GM18511 (cell line): ENCODE data around the gene CCDC116.
A peak's percentile ranks its signal among the peaks of the same experiment; 100 is the strongest.
"Not testable (repeated sequence)": the region's sequence is repeated elsewhere in the genome, so short reads cannot be mapped to it uniquely, and the experiment has no call there.

Experiments
- ATAC-seq: cut with Tn5 transposase; IDR thresholded peaks from one replicate; pipeline ENCODE4 v1.9.1; 2021; ENCODE audit warnings: mild to moderate bottlenecking, moderate library complexity; ENCODE audit not compliant: unreplicated experiment

CCDC116 gene

DNA sequence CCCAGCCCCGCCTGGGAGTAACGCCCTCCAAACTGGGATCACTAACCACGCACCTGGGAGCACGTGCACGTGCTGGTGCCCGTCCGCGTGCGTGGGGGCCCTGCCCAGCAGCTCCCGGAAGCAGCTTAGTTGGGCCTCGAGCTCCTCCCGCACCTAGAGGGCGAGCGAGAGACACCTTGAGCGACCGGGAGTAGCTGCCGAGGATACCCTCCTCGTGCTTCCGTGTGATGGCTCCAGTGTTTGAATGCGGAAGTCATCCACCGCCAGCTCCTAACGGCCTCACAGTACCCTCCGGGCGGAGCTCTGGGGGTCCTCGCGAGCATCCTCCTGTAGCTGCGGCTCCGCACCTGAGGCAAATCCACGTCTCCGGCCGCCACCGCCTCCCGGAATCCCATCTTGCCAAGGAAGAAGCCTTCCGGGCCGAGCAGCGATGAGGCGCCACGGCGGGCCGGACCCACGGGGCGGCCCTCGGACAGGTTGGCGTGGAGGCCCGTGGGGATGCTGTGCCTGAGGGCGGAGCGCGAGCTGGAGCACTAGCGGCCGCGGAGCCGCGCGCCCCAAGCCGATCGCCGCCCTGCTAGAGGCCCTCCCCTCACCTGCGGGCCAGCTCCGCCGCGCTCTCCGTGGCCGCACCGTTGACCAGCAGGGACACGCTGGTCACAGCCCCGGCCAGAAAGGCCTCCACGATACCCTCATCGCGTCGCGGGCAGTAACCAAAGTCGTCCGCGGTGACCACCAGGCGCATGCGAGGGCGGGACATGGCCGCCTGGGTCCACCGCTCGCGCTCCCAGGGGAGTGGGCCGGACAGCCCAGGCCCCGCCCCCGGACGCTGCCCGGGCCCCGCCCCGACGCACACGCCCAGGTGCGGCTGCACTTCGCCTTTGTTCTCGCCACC, 3.1 kb upstream of the CCDC116 start, which contains the start of gene YDJC:
Gene YDJC, minus strand, starts transcription at position 768 of the 895 bp plus-strand sequence. Its CDS starts 8 bp downstream, at position 760.
- peak; percentile 88 for ATAC-seq

DNA sequence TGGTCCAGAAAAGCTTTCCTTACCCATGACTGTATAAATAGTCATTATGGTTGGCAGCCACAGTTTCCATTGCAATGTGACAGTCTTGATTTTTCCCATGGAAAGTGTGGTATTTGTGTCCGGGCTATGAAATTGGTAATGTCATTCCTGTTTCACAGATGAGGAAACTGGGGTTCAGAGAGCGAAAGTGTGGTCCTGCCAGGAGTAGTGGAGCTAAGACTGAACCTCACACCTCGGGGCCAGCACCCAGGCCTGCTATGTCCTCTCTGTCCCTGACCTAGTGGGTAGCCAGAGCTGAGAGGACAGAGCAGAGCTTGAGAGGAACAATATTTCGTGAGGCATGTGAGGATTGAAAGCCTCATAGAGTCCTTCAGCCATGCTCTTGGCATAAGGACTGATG, 1.5 kb upstream of the CCDC116 start:
- ATAC-seq = no peak

DNA sequence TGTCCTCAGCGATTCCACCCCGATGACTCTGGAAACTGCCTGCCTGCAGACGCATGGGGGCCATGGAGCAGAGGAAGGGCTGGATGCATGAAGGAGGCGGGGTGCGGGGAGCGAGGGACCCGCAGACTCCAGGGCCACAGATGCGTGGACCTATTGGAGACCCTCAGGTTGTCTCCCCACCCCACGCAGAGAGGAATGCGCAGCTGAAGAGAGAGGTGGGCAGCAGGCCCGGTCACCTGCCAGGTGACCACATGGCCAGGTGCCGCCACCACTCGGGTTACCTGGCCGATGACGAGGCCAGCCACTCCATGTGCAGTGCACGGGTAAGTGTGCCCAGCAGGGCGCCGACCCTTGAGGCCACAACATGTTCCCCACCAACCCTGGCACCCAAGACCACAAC, 371 bp downstream of the CCDC116 start:
- no peak for ATAC-seq

DNA sequence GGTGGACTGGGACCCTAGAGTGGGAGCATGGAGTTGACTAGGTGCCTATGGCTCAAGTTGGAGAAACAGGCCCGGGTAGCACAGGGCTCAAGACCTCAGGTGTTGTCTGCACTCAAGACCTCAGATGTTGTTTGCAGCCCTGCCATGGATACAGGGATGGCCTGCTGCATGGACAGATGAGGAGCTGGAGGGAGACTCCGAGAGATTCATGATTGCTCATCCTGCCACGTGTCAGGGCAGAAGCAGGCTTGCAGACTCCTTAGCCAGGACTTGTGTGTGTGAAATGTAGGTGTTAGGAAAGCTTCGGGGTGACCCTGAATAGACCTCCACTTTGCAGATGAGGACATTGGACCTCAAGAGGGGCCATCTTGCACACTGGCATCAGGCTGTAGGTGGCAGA, 921 bp downstream of the CCDC116 start:
- ATAC-seq = no peak

DNA sequence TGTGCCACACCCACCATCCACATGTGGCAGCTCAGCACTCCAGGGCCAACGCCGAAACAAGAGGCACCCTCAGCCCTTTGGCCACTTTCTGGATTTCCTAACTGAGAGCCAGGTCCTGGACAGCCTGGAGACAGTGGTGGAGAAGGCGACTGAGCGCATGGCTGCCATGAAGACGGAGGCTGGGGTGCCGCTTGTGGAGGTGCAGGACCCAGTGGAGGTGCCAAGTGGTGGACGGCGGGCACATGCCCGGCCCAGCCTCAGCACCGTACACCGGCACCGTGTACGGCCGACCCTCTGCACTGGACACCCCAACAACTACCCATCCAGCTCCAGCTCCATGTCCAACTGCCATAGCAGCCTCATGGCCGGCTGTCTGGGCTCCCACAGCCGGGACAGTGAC, 1.5 kb downstream of the CCDC116 start:
- ATAC-seq = no peak

DNA sequence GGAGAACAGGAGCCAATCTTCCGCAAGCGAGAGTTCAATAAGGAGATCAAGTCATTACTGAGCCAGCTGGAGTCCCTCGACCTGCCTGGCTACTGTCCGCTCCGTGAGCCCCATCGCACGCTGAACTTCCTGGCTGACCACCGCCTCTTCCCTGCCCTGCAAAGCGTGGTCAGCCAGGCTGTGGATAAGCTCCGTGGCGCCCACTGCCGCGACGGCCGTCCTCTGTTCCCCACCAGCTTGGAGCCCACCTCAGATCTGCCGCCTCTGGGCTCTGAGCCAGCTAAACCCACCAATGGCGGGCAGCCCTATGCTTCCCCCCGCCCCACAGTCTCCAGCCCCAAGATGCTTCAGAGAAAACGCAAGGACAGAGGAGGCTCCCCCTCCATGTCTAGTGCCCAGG, 2.3 kb downstream of the CCDC116 start:
- ATAC-seq = no peak

DNA sequence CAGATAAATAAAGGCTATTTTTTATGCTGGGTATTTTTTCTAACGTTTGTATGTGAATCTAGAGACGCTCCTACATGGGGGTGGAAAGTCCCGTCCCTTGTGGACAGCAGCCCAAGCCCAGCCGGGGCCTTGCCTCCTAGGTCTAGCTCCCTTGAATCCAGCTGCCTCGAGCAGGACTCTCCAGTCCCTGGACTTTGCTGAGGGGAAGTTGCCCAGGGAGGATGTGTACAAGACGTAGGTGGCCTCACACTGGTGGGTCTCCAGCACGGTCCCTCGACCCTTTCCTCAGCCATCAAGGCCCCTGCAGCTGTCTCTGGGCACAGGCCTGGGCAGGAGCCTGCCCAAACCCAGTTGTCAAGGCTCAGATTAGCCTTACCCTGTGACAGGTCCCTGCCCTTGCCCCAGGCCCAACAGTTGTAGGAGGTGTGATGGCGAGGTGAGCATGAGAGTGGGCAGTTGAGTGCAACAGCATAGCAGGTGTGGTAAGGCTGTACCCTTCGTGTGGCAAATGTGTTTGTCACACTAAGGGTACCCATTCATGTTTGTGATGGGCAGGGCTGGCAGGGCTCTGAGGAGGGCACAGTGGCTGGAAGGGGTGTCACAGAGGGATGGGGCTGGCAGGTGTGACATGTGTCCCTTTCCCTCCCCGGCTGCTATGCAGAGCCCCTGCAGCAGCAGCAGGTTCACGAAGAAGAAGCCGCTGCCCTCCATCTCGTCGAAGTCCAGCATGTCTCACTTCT, 3.4 kb downstream of the CCDC116 start:
- no peak for ATAC-seq

DNA sequence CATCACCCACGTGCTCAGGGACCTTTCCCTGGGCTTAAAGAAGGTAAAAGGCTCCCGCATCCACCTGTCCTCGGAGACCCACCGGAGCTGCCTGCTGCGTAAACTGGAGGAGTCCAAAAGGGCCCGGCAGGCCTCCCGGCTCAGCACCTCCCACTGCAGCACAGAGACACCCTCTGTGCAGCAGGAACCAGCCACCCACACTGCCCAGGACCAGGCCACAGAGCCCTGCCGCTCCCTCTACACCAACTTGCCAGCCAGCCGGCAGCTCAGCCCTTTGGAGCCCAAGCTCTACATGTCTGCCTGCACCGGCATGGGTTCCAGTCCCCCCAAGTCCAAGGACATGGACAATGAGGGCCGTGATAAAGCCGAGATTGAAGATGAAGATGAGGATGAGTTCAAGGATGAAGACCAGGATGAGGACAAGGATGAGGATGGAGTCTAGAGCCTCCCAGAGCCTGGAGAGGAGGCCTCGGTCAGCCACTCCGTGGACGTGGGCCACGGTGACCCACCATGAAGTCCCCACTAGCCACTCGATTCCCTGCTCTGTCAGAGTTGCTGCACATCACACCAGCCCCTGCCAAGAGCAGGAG, 4.2 kb downstream of the CCDC116 start:
- ATAC-seq = no peak

DNA sequence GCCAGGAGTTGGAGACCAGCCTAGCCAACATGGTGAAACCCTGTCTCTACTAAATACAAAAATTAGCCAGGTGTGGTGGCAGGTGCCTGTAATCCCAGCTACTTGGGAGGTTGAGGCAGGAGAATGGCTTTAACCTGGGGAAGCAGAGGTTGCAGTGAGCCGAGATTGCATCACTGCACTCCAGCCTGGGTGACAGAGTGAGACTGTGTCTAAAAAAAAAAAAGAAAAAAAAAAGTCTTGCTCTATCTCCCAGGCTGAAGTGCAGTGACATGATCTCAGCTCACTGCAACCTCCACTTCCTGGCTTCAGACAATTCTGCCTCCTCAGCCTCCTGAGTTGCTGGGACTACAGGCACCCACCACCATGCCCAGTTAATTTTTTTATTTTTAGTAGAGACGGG, 4.9 kb downstream of the CCDC116 start:
- ATAC-seq = not testable (repeated sequence)

DNA sequence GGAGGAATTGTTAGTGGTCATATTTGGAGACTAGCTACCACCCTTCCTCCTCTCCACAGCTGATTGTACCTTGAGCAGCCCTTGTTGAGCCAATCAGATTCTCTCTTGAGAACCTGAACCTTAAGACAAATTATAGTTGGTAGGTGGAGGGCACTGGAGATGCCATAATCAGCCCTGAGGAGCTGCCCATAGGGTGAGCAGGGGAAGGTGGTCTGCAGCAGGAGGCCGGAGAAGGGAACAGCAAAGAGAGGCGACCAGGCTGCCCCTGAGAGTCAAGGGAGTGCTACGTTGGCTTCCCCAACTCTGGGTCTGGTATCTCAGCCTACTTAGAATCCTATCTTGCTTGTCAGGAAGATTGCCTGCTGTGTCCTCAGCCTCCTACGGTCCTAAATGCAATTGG, 6.8 kb downstream of the CCDC116 start:
- ATAC-seq = no peak

DNA sequence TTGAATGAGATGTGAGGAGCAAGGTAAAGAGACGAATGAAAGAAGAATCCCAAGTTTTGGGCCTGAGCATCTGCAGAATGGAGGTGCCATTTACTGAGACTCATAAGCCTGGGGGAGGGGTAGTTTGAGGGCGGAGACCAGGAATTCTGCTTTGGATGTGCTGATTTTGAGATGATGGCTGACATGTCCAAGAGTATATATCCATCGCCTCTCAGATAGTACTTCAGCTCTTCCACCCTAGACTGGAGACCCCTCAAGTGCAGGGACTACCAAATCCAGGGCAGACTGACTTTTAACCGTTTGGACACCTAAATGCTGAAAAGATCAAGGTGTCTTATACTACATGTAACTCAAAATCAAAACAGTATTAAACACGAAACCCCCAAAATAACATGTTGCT, 8.2 kb downstream of the CCDC116 start:
- no peak for ATAC-seq

DNA sequence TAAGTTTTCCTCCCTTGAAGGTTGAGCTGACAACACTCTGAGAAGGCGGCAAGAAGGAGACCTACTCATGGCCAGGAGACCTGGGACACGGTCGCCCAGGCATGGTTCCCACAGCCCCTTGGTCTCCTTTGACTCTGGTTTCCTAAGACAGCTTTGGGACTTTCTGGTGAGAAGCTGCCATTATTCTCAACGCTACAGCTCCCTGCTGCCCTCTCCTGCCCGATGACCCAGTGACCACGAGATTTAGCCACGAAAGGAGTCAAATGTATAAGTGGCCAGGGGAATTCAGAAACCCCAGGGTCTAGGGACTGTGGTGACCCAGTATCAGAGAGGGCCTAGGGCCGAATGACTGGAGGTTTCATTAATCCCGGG, 8.8 kb downstream of the CCDC116 start:
- ATAC-seq = no peak

DNA sequence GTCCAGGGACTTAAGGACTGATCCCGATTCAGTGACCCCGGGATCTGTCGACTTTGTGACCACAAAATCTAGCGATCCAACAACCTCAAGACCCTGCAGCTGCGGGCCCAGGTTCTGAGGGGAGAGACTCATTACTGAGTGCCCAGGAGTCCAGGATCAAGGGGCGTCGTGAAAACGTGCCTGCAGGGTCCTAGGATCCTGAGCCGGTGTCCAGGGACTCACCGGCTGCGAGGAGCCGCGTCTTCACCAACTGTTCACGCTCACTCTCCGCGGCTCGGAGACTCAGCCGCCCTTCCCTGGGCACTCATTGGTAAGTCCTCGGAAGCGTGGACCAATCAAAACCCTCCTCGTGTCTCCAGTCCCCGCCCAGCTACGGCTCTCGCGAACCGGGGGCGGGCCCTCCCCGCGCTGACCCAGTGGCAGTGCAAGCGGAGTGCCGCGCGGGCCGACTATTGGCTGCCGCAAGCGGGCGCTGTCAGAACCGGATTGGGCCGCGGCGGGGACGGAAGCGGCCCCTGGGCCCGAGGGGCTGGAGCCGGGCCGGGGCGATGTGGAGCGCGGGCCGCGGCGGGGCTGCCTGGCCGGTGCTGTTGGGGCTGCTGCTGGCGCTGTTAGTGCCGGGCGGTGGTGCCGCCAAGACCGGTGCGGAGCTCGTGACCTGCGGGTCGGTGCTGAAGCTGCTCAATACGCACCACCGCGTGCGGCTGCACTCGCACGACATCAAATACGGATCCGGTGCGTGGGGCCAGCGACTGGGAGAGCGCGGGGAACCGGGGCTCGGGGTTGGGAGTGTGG, 9.4 kb downstream of the CCDC116 start, which contains the start of gene SDF2L1:
Gene SDF2L1, plus strand, starts transcription at position 514 of the 795 bp plus-strand sequence. Its CDS starts 35 bp downstream, at position 549.
- peak; percentile 93 for ATAC-seq

DNA sequence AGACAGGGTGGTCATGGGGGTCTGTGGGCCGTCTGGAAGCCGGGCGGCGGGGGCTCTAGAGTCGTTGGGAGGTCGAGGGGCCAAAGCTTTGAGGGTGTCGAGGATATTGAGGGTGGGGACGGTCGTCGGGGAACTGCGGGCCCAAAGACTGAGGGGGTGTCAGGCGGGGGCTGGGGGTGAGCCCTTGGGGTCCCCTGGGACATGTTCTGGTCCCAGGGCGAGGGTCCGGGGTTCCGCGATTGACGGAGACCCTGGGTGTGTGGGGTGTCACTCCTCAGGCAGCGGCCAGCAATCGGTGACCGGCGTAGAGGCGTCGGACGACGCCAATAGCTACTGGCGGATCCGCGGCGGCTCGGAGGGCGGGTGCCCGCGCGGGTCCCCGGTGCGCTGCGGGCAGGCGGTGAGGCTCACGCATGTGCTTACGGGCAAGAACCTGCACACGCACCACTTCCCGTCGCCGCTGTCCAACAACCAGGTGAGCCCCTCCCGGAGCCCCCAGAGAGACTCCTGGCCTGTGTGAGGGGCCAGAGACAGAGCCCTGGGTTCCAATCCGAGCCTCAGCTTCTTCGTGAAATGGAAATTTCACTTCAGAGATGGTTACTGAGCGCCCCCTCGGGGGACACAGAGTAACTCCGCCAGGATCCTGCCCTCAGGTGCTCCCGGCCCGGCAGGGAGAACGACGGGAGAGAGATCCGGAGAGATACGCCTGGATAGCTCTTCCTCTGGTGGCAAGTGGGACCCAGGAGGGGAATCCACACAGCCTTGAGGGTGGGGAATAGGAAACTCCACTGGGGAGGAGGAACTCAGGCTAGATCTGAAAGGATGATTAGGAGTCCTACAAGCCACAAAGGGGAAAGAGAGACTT, 10.3 kb downstream of the CCDC116 start:
- ATAC-seq = no peak

DNA sequence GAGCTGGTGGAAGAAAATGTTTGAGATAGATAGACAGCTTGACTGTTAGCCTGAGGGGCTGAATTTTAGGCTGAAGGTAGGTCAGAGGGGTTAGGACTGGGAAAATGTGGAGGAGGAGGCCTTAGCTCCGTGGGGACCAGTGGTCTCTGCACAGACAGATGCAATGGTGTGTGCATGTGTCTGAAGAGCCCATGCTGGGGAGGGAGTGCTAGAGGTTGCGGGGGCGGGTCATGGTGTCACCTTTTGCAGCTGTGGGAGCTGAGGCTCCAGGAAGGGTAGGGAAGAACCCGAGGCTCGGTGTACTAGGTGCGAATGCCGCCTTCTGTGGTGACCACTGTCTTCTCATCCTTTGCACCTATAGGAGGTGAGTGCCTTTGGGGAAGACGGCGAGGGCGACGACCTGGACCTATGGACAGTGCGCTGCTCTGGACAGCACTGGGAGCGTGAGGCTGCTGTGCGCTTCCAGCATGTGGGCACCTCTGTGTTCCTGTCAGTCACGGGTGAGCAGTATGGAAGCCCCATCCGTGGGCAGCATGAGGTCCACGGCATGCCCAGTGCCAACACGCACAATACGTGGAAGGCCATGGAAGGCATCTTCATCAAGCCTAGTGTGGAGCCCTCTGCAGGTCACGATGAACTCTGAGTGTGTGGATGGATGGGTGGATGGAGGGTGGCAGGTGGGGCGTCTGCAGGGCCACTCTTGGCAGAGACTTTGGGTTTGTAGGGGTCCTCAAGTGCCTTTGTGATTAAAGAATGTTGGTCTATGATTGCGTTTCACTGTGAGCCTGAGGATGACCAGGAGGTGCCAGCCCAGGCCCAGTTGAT, 11.2 kb downstream of the CCDC116 start:
- no peak for ATAC-seq

DNA sequence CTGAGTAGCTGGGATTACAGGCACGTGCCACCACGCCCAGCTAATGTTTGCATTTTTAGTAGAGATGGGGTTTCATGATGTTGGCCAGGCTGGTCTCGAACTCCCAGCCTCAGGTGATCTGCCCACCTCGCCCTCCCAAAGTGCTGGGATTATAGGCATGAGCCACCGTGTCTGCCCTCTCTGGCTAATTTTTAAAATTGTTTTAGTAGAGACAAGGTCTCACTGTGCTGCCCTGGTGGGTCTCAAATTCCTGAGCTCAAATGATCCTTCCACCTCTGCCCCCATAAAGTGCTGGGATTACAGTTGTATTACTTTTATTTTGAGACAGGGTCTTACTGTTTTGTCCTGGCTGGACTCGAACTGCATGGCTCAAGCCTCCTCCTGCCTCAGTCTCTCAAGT, 13.0 kb downstream of the CCDC116 start:
- ATAC-seq = not testable (repeated sequence)

DNA sequence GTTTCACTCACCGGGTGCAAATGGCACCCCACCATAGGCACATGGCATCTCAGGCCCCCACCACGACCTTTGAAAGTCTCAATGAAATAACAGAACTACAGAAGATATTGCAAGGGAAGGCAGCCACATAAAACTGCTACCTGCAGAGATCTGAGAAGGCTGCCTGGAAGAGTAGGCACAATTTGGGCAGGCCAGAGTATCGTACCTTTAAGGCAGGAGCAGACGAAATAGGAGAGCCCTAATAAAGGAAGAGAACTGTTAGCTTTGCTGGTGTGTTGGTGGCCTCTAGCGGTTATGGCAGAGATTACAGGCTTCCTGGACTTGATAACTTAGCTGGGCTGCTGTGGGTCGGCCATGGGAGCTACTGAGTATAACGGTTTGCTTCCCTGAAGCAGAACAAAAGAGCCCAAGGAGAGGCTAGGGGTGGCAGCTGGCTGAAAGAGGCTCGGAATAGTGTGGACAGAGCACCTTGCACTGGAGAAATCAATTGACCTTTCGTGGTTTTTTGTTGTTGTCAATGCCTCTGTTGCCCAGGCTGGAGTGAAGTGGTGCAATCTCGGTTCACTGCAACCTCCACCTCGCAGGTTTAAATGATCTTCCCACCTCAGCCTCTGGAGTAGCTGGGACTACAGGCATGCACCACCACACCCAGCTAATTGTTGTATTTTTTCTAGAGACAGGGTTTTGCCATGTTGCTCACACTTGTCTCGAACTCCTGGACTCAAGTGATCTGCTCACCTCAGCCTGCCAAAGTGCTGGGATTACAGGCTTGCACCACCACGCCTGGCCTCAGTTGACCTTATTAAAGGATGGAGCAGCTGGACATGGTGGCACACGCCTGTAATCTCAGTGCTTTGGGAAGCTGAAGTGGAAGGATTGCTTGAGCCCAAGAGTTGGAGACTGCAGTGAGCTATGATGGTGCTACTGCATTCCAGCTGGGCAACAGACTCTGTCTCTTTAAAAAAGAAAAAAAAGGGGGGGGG, 14.3 kb downstream of the CCDC116 start:
- no peak for ATAC-seq

DNA sequence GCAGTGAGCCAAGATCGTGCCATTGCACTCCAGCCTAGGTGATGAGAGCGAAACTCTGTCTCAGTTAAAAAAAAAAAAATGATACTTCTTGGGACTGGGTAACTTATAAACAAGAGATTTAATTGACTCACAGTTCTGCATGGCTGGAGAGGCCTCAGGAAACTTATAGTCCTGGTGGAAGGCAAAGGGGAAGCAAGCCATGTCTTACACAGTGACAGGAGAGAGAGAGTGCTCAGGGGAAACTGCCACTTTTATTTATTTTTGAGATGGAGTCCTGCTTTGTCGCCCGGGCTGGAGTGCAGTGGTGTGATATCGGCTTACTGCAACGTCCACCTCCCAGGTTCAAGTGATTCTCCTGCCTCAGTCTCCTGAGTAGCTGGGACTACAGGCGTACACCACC, 17.7 kb downstream of the CCDC116 start:
- no peak for ATAC-seq
